Hematopoietic multipotent progenitor cell treated with erythropoietin and hydrocortisone succinate and interleukin-3 and kit ligand, for 8 days (in vitro differentiated cells): ENCODE results near the gene FAM222B.
A peak's percentile ranks its signal among the peaks of the same experiment; 100 is the strongest.

Source experiments
- DNase-seq: peaks from one replicate; pipeline ENCODE4 v3.0.0-alpha.2; 2015

FAM222B gene

DNA sequence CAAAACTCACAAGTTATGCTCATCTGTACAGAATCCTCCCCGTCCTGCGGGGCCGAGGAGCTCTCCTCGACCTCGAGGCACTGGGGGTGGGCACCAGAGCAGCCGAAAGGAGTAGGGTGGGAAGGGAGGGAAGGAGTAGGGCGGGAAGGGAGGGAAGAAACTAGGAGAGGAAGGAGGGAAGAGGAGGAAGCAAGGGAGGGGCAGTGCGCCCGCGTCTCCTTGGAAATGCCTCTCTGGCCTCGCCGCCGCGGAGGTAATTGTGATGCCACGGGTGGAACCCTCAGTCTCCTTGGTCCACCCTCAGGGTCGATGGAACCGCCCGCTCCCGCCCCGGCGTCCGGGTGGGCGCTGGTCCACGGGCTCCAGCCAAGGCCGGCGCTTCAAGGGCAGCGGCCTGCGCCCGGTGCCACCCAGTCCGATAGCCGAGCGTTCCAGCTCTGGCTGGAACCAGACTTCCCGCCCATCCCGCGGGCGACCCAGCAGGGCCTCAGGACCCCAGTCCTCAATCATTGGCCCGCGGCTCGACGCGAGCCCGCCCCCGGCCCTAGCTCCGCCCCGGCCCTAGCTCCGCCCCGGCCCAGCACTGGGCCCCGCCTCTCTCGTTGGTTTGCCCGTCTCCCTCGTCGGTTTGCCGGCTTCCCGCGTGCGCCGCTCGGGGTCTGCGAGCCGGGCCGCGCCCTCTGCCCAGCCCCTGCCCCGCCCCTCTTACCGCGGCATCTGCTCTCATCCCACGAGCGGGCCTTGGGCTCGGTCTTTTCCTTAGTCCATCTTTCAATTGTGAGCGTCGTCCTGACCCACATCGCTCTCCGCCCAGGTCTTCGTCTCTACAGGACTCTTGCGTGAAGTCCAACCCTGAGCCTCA lies 131.5 kb downstream of the FAM222B start:
- peak; percentile 90 for DNase-seq

DNA sequence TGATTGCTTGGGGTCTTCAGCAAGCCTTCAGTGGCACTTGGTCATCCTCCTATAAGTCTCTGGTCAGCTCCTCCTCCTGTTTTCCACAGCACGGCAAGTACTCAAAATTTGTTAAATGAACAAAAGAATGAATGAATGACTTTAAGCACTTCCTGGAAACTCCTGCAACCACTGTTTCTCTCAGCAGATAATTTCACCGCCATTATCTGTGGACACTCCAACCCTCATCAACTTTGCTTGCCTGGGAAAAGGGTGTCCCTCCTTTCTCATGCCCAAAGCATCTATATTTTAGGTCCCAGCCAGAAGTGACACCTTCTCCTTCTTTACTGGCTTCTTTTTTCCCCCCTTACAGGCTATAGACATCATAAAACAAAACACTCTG lies 135.3 kb downstream of the FAM222B start:
- no peak for DNase-seq

DNA sequence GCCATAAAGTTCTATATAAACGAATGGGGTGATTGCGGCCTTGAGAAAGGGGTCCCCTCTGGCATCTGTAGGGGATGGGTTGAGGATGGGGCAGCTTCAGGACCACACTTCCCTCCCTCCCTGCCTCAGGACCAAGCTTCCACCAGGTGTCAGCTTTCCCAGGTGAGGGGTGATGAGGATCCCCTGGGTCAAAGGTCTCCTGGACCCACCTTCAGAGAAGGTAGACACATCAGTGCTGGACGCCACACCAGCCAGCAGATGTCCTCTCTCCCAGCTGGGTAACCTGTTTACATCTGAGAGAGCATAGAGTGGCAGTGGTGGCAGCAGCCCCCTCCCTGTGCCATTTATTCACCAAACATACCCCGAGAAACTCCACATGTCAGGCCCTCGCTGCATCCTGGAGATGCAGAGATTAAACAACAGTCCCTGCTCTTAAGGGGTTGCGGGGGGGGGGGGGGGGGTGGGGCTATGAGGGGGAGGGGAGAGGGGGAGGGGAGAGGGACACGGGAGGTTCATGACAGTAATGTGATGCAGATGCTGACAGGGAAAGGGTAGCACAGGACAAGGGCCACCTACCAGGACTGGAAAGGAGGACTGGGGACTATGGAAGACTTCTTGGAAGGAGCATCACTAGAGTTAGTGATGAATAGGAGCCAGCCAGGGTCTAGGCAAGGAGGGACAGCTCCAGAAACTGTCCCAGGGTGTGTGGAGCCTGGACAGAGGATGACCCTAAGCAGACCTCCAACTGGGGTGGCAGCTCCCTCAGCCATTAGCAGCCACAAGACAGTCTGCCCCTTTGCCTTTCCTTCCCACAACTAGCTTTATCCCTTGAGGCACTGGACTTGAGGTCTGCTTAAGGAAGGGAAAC lies 135.9 kb downstream of the FAM222B start:
- no peak for DNase-seq
